GM21367 (cell line): ENCODE data around the gene PROKR1.
A peak's percentile ranks its signal among the peaks of the same experiment; 100 is the strongest.
"Not testable (repeated sequence)": the region's sequence is repeated elsewhere in the genome, so short reads cannot be mapped to it uniquely, and the experiment has no call there.

Source experiments
- ATAC-seq: cut with Tn5 transposase; IDR thresholded peaks from one replicate; pipeline ENCODE4 v1.9.1; 2021; ENCODE audit not compliant: unreplicated experiment

Gene PROKR1

DNA sequence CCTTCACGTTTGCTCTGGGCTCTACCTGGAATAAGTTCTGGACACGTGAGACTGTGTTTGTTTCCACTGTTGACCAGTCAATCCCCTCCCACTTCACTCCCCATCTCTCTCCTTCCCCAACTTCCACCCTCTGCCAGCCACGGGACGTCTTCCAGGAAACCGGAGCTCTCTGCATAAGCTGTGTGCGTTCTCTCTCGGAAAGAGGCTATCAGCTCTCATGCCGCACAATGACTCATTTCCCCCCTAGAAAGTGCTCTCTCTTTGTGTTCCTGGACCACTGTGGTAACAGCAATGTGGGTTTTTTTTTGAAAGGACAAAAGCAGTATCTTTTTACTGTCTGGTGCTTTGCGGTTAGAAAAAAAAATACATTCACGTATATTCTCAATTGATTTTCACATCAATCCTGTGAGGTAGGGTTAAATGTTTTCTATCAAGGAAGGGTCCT lies 10.2 kb downstream of the PROKR1 start:
- ATAC-seq: peak; percentile 77

DNA sequence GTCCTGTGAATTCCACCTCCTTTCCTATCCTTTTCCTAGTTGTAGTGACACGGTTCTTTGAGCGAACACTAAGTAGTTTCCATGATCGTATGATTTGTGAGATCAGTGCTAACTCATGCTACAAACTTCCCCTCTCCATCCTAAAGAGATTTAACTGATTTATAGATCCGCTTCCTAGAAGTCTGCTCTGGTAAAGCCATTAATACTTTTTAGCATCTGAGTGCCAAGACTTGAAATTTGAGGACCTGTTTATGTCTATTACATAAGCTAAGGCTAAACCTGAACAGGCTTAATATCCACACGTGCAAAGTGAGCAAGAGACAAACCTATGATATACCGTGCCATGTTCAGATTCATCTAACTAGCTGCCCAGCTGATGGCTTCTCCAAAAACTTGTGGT lies 14.9 kb downstream of the PROKR1 start:
- ATAC-seq: no peak

DNA sequence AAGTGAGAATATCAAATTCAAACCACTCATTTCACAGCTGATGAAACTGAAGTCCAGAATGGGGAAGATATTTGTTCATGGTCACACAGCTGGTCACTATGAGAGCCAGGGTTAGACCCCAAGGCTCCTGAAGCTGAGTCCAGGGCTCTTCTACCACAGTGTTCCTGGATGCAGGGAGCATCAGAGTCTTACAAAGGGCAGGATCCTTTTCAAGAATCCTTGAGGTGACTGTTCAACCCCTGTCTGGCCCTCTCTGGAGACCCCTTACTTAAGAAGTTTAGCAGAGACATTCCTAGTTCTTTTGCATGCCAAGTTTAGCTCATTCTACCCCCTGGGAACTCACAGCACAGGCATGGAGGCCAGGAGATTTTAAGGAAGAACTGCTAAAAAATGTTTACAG lies 15.7 kb downstream of the PROKR1 start:
- ATAC-seq: no peak

GRCh38 chr2:68660658-68661057 lies 17.3 kb downstream of the PROKR1 start:
- ATAC-seq: no peak

DNA sequence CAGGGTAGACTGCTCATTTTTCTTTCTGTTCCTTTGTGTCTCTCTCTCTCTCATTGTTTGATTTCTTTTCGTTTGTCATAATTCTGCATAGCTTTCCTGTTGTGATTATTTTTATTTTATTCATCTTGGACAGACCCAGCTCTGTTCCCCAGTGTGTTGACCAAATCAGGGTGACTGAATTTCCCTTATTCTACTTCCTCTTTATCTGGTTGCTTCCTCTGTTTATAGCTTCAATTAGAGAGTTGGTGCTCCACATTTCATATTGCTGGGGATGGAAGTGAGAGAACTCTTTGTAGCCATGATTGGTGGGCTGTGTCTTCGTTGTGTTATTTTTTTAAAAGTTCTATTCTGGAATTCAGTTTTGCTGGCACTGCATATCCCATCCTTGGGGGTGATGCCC lies 19.1 kb downstream of the PROKR1 start:
- no peak for ATAC-seq

DNA sequence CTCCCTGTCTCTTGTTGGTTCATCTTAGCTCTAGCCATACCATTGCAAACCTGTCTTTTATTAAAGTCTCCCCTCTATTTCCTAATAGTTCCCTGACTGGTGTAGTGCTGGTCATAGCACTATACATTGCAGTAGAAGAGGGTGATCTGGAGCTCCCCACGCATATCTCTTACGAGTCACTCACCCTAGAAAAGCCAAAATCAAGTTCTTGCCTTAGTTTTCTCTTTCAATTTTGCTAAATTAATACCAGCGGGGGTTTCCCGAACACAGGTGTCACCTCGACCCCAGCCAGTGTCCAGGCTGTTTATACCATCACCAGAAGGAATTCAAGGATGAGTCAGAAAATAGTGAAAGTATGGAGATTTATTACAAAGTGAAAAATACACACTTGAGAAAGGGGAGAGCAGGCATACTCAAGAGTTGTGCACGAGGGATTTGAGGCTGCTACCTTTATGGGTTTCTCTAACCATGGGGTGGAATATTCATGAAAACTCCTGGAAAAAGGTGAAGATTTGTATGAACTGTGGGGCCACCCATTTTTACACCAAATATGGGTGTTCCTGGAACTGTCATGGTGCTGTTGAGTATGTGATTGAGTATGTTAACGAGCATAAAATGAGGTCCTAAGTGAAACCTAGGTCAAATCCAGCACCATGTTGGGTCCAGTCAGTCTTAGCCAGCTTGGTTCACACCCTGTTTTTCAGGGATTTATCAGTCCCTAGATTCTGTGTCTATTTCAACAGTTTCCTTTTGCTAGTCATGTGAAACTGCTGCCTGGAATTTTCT lies 20.2 kb downstream of the PROKR1 start:
- peak; percentile 70 for ATAC-seq

DNA sequence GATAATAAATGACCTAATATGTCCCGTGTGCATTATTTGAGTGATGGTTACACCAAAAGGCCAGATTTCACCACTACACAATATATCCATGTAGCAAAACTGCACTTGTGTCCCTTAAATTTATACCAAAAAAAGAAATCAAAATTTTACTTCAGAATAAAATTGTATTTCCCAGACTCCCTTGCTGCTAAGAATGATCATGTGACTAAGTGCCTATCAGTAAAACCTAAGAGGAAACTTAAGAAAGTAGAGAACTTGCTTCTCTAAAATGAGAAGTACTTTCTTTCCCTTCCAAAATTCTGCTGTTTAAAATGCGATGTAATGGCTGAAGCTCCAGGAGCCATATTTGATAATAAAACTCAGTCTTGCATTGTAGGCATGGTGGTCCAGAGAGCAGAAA lies 24.0 kb downstream of the PROKR1 start:
- ATAC-seq: no peak

DNA sequence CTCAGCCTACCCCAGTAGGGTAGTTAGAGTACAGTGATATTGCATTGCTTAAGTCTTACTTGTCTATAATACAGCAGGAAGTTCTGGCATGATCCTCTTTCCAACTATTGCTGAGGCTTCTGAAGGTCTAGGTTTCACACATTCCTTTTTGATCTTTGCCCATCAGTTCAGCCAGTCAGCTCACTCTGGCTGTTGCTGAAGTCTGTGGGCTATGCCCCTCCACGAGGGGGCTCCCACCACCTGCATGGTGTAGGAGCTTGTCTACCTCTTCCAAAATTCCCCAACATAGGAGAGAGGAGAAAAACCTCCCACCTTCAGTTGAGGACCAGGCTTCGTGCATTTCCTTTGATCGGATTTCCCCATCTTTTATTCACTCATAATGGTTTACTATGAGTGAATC lies 26.3 kb downstream of the PROKR1 start:
- no peak for ATAC-seq

GRCh38 chr2:68671961-68672360 lies 28.6 kb downstream of the PROKR1 start:
- no peak for ATAC-seq

DNA sequence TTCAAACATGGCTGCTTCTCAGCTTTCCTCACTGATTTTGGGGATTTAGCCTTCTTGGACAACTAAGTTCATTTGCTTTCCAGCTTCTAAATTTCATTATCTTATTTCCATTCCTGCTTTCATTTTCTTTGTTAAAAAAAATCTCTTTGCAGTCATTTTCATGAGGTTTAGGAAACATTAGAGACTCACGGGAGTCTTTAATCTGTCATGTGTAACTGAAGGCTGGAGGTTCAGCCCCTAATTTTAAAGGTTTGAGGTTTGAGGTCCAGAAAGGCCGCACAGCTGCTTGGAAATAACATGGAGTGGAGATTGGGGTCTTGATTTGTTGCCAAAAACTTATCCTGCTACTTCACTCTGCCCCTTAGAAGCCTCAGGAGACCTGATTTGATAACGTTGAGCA lies 30.3 kb downstream of the PROKR1 start:
- ATAC-seq: no peak

DNA sequence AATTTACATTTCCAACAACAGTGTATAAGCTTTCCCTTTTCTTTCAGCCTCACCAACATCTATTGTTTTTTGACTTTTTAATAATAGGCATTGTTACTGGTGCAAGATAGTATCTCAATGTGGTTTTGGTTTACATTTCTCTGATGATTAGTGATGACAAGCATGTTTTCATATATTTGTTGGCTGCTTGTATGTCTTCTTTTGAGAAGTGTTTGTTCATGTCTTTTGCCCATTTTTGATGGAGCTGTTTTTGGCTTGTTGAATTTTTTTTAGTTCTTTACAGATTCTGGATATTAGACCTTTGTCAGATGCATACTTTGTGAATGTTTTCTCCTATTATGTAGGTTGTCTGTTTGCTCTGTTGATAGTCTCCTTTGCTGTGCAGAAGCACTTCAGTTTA lies 32.1 kb downstream of the PROKR1 start:
- ATAC-seq: no peak

DNA sequence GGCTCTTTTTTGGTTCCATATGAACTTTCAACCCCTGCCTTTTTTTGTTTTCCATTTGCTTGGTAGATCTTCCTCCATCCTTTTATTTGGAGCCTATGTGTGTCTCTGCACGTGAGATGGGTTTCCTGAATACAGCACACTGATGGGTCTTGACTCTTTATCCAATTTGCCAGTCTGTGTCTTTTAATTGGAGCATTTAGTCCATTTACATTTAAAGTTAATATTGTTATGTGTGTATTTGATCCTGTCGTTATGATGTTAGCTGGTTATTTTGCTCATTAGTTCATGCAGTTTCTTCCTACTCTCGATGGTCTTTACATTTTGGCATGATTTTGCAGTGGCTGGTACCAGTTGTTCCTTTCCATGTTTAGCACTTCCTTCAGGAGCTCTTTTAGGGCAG lies 34.5 kb downstream of the PROKR1 start:
- ATAC-seq: not testable (repeated sequence)

DNA sequence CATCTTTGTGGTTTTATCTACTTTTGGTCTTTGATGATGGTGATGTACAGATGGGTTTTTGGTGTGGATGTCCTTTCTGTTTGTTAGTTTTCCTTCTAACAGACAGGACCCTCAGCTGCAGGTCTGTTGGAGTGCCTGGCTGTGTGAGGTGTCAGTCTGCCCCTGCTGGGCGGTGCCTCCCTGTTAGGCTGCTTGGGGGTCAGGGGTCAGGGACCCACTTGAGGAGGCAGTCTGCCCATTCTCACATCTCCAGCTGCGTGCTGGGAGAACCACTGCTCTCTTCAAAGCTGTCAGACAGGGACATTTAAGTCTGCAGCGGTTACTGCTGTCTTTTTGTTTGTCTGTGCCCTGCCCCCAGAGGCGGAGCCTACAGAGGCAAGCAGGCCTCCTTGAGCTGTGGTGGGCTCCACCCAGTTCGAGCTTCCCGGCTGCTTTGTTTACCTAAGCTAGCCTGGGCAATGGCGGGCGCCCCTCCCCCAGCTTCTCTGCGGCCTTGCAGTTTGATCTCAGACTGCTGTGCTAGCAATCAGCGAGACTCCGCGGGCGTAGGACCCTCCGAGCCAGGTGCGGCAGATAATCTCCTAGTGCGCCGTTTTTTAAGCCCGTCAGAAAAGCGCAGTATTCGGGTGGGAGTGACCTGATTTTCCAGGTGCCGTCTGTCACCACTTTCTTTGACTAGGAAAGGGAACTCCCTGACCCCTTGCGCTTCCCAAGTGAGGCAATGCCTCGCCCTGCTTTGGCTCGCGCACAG lies 36.0 kb downstream of the PROKR1 start:
- not testable (repeated sequence) for ATAC-seq

GRCh38 chr2:68679917-68680267 lies 36.5 kb downstream of the PROKR1 start:
- ATAC-seq: not testable (repeated sequence)

DNA sequence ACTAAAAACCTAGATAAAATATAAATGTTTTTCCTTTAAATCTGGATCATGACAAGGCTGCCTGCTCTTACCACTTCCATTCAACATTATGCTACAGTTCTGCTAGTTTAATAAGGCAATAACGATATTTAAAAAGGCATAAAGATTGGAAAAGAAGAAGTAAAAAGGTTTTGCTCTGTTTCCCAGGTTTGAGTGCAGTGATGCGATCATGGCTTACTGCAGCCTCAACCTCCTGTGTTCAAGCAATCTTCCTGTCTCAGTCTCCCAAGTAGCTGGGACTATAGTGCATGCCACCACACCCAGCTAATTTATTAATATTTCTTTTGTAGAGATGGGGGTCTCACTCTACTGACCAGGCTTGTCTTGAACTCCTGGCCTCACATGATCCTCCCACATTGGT lies 40.8 kb downstream of the PROKR1 start:
- ATAC-seq: no peak

DNA sequence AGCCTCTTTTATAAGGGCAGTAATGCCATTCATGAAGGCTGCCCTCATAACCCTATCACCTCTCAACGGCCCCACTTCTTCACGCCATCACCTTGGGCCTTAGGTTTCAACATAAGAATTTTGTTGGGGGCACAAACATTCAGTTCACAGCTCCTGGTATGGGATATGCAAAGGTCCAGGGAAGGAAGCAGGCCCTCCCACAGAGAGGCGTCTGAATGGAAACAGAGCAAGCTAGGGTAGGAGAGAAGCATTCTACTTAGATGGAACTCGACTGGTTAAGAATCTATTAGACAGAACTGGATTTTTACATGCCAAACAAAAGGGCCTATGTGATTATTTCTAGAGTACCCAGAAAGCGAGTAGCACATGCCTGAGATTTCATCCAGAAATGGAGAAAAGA lies 42.8 kb downstream of the PROKR1 start:
- ATAC-seq: no peak

GRCh38 chr2:68687018-68687417 lies 43.6 kb downstream of the PROKR1 start:
- ATAC-seq: no peak

DNA sequence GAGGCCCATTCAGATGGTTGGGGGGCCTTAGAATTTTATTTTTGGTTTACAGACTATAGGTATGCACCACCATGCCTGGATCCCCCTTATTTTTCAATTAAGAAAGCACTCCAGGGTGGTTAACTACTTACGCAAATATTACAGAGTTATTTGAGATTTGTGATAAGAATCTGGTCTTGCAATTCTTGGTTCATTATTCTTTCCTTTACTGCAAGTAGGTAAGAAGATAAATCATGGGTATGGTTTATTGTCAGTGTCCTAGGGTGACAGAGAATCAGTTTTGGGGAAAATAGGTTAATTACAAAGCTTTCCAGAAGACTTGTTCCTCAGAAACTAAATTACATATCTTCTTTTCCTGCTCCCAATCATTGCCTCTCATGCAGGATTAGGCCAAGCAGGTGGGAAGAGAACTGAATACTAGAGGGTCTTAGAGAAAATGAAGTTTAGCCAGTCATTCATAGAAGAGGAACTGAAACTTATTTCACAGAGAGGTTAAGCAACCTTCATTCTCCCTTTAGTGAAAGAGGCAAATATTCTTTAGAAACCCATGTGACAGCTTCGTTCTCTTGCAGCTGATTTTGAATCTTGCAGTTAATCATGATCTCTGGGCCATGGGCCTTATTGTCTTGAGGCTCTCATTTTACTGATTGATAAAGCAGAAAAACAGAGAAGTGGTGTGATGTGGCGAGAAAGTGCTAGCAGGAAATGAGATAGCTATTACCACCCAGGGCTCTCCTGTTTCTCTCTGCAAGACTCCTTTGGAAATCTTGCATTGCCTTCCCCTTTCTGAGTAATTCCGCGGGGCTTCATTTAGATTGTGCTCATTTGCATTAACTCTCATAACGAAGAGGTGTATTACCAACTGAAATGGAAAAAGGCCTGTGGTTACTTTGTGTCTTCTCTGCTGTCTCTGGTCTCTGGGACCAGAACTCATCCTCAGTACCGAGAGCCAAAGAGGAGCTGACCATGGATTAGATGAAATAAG lies 46.5 kb downstream of the PROKR1 start:
- peak; percentile 79 for ATAC-seq

DNA sequence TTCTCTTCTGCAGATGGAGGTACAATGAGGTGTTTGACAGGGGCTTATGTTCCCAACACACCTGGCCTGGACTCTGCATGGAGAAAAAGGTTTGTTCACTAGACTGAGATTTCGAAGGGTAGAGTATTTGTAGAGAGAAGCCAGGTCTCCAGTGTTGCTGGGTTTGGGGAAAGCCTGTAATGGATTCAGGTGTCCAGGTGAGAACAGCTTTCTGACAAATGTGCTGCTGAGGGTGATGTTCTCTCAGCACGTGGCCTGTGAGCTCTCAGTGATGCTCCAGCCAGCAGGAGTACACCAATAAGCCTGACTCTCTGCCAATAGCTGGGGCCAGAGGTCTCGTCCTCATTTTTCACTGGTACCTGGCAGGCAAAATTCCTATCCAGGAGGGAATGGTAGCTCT lies 47.5 kb downstream of the PROKR1 start:
- no peak for ATAC-seq

- no peak for ATAC-seq
These were observed 49.1 kb downstream of the PROKR1 start for GRCh38 chr2:68692511-68692910.

DNA sequence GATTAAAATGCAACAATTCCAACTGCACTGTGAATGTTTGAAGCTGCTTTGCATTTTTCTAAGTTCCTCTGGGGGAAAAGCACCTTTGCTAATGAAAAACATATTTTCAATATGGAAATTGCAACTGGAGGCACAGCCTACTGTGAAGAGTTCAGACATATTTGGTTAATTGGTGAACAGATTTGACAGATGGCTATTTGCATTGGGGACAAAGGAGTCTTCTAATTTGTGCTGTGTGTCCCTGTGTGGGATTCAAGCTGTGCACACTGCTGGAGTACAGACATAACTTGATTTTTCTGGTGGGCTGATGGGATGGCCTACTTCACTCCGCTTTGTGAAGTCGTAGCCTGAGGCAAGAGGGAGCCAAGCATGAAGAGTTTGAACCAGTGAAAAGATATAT lies 50.6 kb downstream of the PROKR1 start:
- no peak for ATAC-seq
